HCT116 (cell line): Measurements from ENCODE around the gene MPV17L.

ENCODE experiments used
- CBX3 ChIP-seq: IDR thresholded peaks from 2 replicates; pipeline ENCODE4 v1.6.1; 2012; ENCODE audit warnings: low read depth
- CEBPB ChIP-seq: IDR thresholded peaks from 2 replicates; pipeline ENCODE4 v1.6.1; 2012; ENCODE audit warnings: low read depth
- EGR1 ChIP-seq: IDR thresholded peaks from 2 replicates; pipeline ENCODE4 v1.6.1; 2012; ENCODE audit warnings: low read depth
- EZH2phosphoT487 ChIP-seq: fragments of 200-600 bp; IDR thresholded peaks from 2 replicates; pipeline ENCODE4 v1.6.1; 2018; ENCODE audit warnings: antibody characterized with exemption, borderline replicate concordance
- POLR2A ChIP-seq: IDR thresholded peaks from 2 replicates; pipeline ENCODE4 v1.7.0; 2011; ENCODE audit warnings: borderline replicate concordance; ENCODE audit not compliant: insufficient read depth, insufficient read length; ENCODE audit errors: extremely low read depth
- POLR2AphosphoS5 ChIP-seq: IDR thresholded peaks from 2 replicates; pipeline ENCODE4 v1.6.1; 2011; ENCODE audit warnings: mild to moderate bottlenecking, low read depth, low read length, moderate library complexity
- SP1 ChIP-seq: IDR thresholded peaks from 2 replicates; pipeline ENCODE4 v1.6.1; 2012; ENCODE audit warnings: low read depth
- SRF ChIP-seq: IDR thresholded peaks from 2 replicates; pipeline ENCODE4 v1.6.1; 2012; ENCODE audit warnings: low read depth
- TF ChIP-seq, protein P1 (sequence below), 3 experiments: fragments of 200-600 bp in 1 of 3; sonication (generic) in 1 of 3; IDR thresholded peaks in 2 of 3; conservative IDR thresholded peaks in 1 of 3; 2 replicates each; pipeline ENCODE4 v1.5.1; 2012 to 2017; ENCODE audit warnings: low read depth in 2 of 3, low read length in 2 of 3, antibody characterized with exemption in 1 of 3, borderline replicate concordance in 1 of 3, control low read depth in 1 of 3, mild to moderate bottlenecking in 1 of 3, mixed read lengths in 1 of 3, mixed run types in 1 of 3, moderate library complexity in 1 of 3; ENCODE audit not compliant: insufficient read depth in 1 of 3
- TF ChIP-seq, protein P2 (sequence below): IDR thresholded peaks from 2 replicates; pipeline ENCODE4 v1.6.1; 2011; ENCODE audit warnings: mild to moderate bottlenecking, low read length, moderate library complexity; ENCODE audit not compliant: insufficient replicate concordance; ENCODE audit errors: extremely low read depth
- TF ChIP-seq, protein P3 (sequence below): IDR thresholded peaks from 2 replicates; pipeline ENCODE4 v1.6.1; 2012
- TF ChIP-seq, protein P4 (sequence below): IDR thresholded peaks from 2 replicates; pipeline ENCODE4 v1.6.1; 2012

DNA sequence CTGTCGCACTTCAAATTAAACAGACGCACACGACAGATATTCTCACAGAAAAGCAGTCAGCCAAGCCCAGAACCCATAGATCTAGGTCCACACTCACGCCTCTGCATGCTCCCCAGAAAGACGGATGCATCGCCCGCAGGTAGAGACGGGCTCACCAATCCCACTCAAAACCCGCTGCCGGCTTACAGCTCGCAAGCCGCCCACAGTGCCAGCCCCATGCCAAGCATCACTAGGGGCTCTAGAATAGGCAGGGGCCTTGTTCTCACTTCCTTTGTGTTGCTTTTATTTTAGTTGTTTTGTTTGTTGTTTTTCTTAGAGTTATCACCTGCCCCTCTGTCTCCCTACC is 38.5 kb downstream of the MPV17L start:
- TF ChIP-seq, protein P1, sequence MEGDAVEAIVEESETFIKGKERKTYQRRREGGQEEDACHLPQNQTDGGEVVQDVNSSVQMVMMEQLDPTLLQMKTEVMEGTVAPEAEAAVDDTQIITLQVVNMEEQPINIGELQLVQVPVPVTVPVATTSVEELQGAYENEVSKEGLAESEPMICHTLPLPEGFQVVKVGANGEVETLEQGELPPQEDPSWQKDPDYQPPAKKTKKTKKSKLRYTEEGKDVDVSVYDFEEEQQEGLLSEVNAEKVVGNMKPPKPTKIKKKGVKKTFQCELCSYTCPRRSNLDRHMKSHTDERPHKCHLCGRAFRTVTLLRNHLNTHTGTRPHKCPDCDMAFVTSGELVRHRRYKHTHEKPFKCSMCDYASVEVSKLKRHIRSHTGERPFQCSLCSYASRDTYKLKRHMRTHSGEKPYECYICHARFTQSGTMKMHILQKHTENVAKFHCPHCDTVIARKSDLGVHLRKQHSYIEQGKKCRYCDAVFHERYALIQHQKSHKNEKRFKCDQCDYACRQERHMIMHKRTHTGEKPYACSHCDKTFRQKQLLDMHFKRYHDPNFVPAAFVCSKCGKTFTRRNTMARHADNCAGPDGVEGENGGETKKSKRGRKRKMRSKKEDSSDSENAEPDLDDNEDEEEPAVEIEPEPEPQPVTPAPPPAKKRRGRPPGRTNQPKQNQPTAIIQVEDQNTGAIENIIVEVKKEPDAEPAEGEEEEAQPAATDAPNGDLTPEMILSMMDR (IDR thresholded peaks at IDR 0.05 in 2 of 3, conservative IDR thresholded peaks at IDR 0.05 in 1 of 3; ENCODE audit: borderline replicate concordance in 1 of 3, insufficient read depth in 1 of 3, low read depth in 2 of 3, low read length in 2 of 3) = no peak
- TF ChIP-seq CEBPB = no peak
- TF ChIP-seq, protein P2, sequence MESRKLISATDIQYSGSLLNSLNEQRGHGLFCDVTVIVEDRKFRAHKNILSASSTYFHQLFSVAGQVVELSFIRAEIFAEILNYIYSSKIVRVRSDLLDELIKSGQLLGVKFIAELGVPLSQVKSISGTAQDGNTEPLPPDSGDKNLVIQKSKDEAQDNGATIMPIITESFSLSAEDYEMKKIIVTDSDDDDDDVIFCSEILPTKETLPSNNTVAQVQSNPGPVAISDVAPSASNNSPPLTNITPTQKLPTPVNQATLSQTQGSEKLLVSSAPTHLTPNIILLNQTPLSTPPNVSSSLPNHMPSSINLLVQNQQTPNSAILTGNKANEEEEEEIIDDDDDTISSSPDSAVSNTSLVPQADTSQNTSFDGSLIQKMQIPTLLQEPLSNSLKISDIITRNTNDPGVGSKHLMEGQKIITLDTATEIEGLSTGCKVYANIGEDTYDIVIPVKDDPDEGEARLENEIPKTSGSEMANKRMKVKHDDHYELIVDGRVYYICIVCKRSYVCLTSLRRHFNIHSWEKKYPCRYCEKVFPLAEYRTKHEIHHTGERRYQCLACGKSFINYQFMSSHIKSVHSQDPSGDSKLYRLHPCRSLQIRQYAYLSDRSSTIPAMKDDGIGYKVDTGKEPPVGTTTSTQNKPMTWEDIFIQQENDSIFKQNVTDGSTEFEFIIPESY = no peak
- no peak for TF ChIP-seq POLR2AphosphoS5
- TF ChIP-seq SRF = no peak
- TF ChIP-seq, protein P3, sequence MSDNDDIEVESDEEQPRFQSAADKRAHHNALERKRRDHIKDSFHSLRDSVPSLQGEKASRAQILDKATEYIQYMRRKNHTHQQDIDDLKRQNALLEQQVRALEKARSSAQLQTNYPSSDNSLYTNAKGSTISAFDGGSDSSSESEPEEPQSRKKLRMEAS = no peak
- TF ChIP-seq POLR2A = no peak
- TF ChIP-seq EGR1 = no peak
- TF ChIP-seq, protein P4, sequence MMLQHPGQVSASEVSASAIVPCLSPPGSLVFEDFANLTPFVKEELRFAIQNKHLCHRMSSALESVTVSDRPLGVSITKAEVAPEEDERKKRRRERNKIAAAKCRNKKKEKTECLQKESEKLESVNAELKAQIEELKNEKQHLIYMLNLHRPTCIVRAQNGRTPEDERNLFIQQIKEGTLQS = no peak
- no peak for TF ChIP-seq EZH2phosphoT487
- 0 out of 2 replicates have a peak, but pooled peaks have one; percentile 2 for TF ChIP-seq SP1
- no peak for TF ChIP-seq CBX3
